MM.1S (cell line): ENCODE measurements around the gene WNT4.

Experiments used
- DNase-seq: peaks from one replicate; pipeline ENCODE4 v3.0.0-alpha.2; 2015
- H2AFZ ChIP-seq: fragments of 300-600 bp; sonication (generic); 2 replicates; pipeline ENCODE4 v1.6.0; 2016; ENCODE audit warnings: antibody characterized with exemption, low read length
- H3F3A ChIP-seq: fragments of 300-600 bp; sonication (generic); 2 replicates; pipeline ENCODE4 v1.6.1; 2016; ENCODE audit warnings: mild to moderate bottlenecking, antibody characterized with exemption, low read length, moderate library complexity, mixed read lengths; ENCODE audit not compliant: insufficient read depth
- H3K27ac ChIP-seq: fragments of 300-600 bp; sonication (generic); 2 replicates; pipeline ENCODE4 v1.5.1; 2016; ENCODE audit warnings: mild to moderate bottlenecking, low read length
- H3K27me3 ChIP-seq: fragments of 300-600 bp; sonication (generic); replicated peaks from 2 replicates; pipeline ENCODE4 v1.6.0; 2016; ENCODE audit warnings: low read length; ENCODE audit not compliant: insufficient read depth
- H3K36me3 ChIP-seq: fragments of 300-600 bp; sonication (generic); replicated peaks from 2 replicates; pipeline ENCODE4 v1.6.1; 2016; ENCODE audit warnings: mild to moderate bottlenecking, low read length, mixed read lengths; ENCODE audit not compliant: insufficient read depth
- H3K4me1 ChIP-seq: fragments of 300-600 bp; sonication (generic); 2 replicates; pipeline ENCODE4 v1.6.1; 2016; ENCODE audit warnings: low read length, mixed read lengths
- H3K4me2 ChIP-seq: fragments of 300-600 bp; sonication (generic); 2 replicates; pipeline ENCODE4 v1.6.0; 2016; ENCODE audit warnings: low read depth, low read length
- H3K4me3 ChIP-seq: fragments of 300-600 bp; sonication (generic); 2 replicates; pipeline ENCODE4 v1.5.1; 2016; ENCODE audit warnings: low read length, mixed read lengths
- H3K79me2 ChIP-seq: fragments of 300-600 bp; sonication (generic); 2 replicates; pipeline ENCODE4 v1.6.1; 2016; ENCODE audit warnings: mixed run types, low read length, mixed read lengths
- H3K9ac ChIP-seq: fragments of 300-600 bp; sonication (generic); 2 replicates; pipeline ENCODE4 v1.6.1; 2016; ENCODE audit warnings: low read length, mixed read lengths
- H3K9me2 ChIP-seq: fragments of 300-600 bp; sonication (generic); replicated peaks from 2 replicates; pipeline ENCODE4 v1.6.1; 2016; ENCODE audit warnings: mild to moderate bottlenecking, low read length, mixed read lengths; ENCODE audit not compliant: insufficient read depth
- H3K9me3 ChIP-seq: fragments of 300-600 bp; sonication (generic); replicated peaks from 2 replicates; pipeline ENCODE4 v1.6.1; 2016; ENCODE audit warnings: mild to moderate bottlenecking, low read length, mixed read lengths; ENCODE audit not compliant: insufficient read depth
- H4K20me1 ChIP-seq: fragments of 300-600 bp; sonication (generic); 2 replicates; pipeline ENCODE4 v1.6.1; 2016; ENCODE audit warnings: mild to moderate bottlenecking, low read length, moderate library complexity, mixed read lengths; ENCODE audit not compliant: insufficient read depth
- EZH2 ChIP-seq: fragments of 300-600 bp; sonication (generic); optimal IDR thresholded peaks from 2 replicates; pipeline ENCODE3; 2017; ENCODE audit warnings: low read depth, mild to moderate bottlenecking, antibody characterized with exemption, low read length, mixed read lengths
- EZH2phosphoT487 ChIP-seq: fragments of 300-600 bp; sonication (generic); IDR thresholded peaks from 2 replicates; pipeline ENCODE4 v1.6.1; 2018; ENCODE audit warnings: antibody characterized with exemption, low read length
- TF ChIP-seq, protein P1 (sequence below): fragments of 300-600 bp; sonication (generic); IDR thresholded peaks from 2 replicates; pipeline ENCODE4 v1.5.1; 2016; ENCODE audit warnings: antibody characterized with exemption, low read length, mixed read lengths

WNT4 gene

DNA sequence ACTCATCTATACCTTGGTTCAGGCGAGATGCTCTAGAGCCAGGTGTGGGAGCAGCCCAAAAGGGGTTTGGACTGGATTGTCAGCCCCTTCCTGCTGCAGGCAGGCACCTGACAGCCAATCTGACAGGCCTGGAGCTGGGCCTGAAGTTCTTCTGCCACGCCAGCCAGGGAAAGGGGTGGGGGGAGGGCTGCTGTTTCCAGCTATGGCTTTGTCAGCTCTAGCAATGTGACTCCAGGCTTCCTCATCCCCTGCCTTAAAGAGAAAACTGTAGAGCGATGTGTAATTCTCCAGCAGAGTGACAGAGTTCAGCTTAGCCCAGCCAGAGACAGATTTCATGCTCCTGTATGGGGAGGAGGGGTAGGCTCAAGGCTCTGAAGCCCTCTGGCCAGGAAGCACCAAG lies 30.3 kb downstream of the WNT4 start:
- H3K27me3 ChIP-seq: no peaks in the 10 kb centered on the region
- no peaks in the 10 kb centered on the region for H3K36me3 ChIP-seq
- DNase-seq: no peak
- H3K27ac ChIP-seq: no peak overlapping the region
- H3K79me2 ChIP-seq: no peaks in the 10 kb centered on the region
- no peak overlapping the region for H3K4me2 ChIP-seq
- H3F3A ChIP-seq: no peaks in the 10 kb centered on the region
- no peaks in the 10 kb centered on the region for H4K20me1 ChIP-seq
- H3K4me3 ChIP-seq: no peak overlapping the region
- peaks cover 19% of the 10 kb centered on the region for H3K4me1 ChIP-seq
- H3K9me2 ChIP-seq: no peaks in the 10 kb centered on the region
- no peak overlapping the region for H3K9ac ChIP-seq
- TF ChIP-seq EZH2 (no peak), EZH2phosphoT487 (no peak)
- TF ChIP-seq, protein P1, sequence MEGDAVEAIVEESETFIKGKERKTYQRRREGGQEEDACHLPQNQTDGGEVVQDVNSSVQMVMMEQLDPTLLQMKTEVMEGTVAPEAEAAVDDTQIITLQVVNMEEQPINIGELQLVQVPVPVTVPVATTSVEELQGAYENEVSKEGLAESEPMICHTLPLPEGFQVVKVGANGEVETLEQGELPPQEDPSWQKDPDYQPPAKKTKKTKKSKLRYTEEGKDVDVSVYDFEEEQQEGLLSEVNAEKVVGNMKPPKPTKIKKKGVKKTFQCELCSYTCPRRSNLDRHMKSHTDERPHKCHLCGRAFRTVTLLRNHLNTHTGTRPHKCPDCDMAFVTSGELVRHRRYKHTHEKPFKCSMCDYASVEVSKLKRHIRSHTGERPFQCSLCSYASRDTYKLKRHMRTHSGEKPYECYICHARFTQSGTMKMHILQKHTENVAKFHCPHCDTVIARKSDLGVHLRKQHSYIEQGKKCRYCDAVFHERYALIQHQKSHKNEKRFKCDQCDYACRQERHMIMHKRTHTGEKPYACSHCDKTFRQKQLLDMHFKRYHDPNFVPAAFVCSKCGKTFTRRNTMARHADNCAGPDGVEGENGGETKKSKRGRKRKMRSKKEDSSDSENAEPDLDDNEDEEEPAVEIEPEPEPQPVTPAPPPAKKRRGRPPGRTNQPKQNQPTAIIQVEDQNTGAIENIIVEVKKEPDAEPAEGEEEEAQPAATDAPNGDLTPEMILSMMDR: no peak
- no peak overlapping the region for H2AFZ ChIP-seq
- H3K9me3 ChIP-seq: no peaks in the 10 kb centered on the region

- H3K9me3 ChIP-seq: no peaks in the 10 kb centered on the region
- no peak overlapping the region for H3K27ac ChIP-seq
- no peak for DNase-seq
- peaks cover 15% of the 10 kb centered on the region for H3K4me1 ChIP-seq
- H2AFZ ChIP-seq: no peak overlapping the region
- no peaks in the 10 kb centered on the region for H3K9me2 ChIP-seq
- no peaks in the 10 kb centered on the region for H3K79me2 ChIP-seq
- no peak for TF ChIP-seq EZH2
- TF ChIP-seq EZH2phosphoT487: no peak
- TF ChIP-seq, protein P1: no peak
- no peaks in the 10 kb centered on the region for H3F3A ChIP-seq
- H3K9ac ChIP-seq: no peak overlapping the region
- no peak overlapping the region for H3K4me2 ChIP-seq
- H3K36me3 ChIP-seq: no peaks in the 10 kb centered on the region
- no peak overlapping the region for H3K4me3 ChIP-seq
- H3K27me3 ChIP-seq: no peaks in the 10 kb centered on the region
- H4K20me1 ChIP-seq: no peaks in the 10 kb centered on the region
Measured at GRCh38 chr1:22111620-22112019, 31.3 kb downstream of the WNT4 start.

DNA sequence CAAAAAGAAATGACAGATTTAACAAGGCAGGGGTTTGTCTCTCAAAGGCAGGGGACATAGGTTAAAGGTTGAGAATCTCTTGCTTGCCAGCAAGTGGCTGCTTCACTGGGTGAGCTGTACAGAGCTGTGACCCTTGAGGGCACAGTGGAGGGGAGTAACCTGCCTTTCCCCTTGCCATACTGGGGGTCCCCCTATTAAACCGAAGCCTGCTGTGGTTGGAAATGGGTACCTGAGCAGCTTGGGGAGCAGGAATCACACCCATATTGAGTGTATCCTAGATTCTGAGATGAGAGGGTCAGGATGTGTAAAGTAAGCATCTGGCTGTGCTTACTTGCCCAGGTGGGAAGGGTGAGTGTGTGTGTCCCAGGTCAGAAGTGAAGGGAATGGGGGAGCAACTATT lies 31.8 kb downstream of the WNT4 start:
- Histone ChIP-seq H3K27ac (no peak overlapping the region), H3K27me3 (no peaks in the 10 kb centered on the region), H3K9ac (no peak overlapping the region), H3K4me3 (no peak overlapping the region), H2AFZ (no peak overlapping the region), H3K9me2 (no peaks in the 10 kb centered on the region), H3K9me3 (no peaks in the 10 kb centered on the region), H3K79me2 (no peaks in the 10 kb centered on the region), H3F3A (no peaks in the 10 kb centered on the region), H3K4me1 (peaks cover 10% of the 10 kb centered on the region), H3K4me2 (no peak overlapping the region), H4K20me1 (no peaks in the 10 kb centered on the region), H3K36me3 (no peaks in the 10 kb centered on the region)
- no peak for DNase-seq
- TF ChIP-seq EZH2: no peak
- TF ChIP-seq, protein P1: no peak
- no peak for TF ChIP-seq EZH2phosphoT487
